Fibroblast of lung (primary cell): ENCODE data around the gene ZNF423. TPM values are rescaled to one million over a fixed set of nuclear protein-coding genes. Genes with fewer than 3 reads are reported as not detected.
A peak's percentile ranks its signal among the peaks of the same experiment; 100 is the strongest.
"Not testable (repeated sequence)": the region's sequence is repeated elsewhere in the genome, so short reads cannot be mapped to it uniquely, and the experiment has no call there.

ENCODE experiments used
- DNase-seq, 2 donors: peaks; one replicate each; pipeline versions ENCODE4 v3.0.0 to v3.0.0-alpha.2; 2010; ENCODE audit warnings: low read depth in 2 of 2
- H2AFZ ChIP-seq: 2 replicates; pipeline ENCODE4 v1.5.1; 2012; ENCODE audit warnings: low read length, control low read depth, inconsistent platforms
- H3K27ac ChIP-seq: 2 replicates; pipeline ENCODE4 v1.5.1; 2011; ENCODE audit warnings: low read length, control low read depth; ENCODE audit not compliant: insufficient read depth
- H3K27me3 ChIP-seq: 2 replicates; pipeline ENCODE4 v1.5.1; 2011; ENCODE audit warnings: mild to moderate bottlenecking, low read length; ENCODE audit not compliant: control insufficient read depth, insufficient read depth
- H3K36me3 ChIP-seq: 2 replicates; pipeline ENCODE4 v1.5.1; 2011; ENCODE audit warnings: low read length; ENCODE audit not compliant: control insufficient read depth, insufficient read depth
- H3K4me1 ChIP-seq: 2 replicates; pipeline ENCODE4 v1.5.1; 2011; ENCODE audit warnings: low read length; ENCODE audit not compliant: control insufficient read depth, insufficient read depth; ENCODE audit errors: extremely low read depth
- H3K4me2 ChIP-seq: 2 replicates; pipeline ENCODE4 v1.5.1; 2011; ENCODE audit warnings: low read length, control low read depth; ENCODE audit not compliant: insufficient read depth; ENCODE audit errors: extremely low read depth
- H3K4me3 ChIP-seq, 4 experiments: fragments of 200-600 bp in 1 of 4; sonication (generic) in 1 of 4; replicated peaks in 1 of 4; 2 replicates each; pipeline ENCODE4 v1.5.1; 2011 to 2016; ENCODE audit warnings: low read length in 4 of 4, low read depth in 3 of 4, mild to moderate bottlenecking in 3 of 4, control low read depth in 2 of 4, inconsistent platforms in 1 of 4, mixed read lengths in 1 of 4; ENCODE audit not compliant: insufficient read depth in 1 of 4; ENCODE audit errors: control extremely low read depth in 1 of 4
- H3K79me2 ChIP-seq: 2 replicates; pipeline ENCODE4 v1.5.1; 2012; ENCODE audit warnings: mild to moderate bottlenecking, low read length, inconsistent platforms; ENCODE audit not compliant: control insufficient read depth, insufficient read depth
- H3K9ac ChIP-seq: 2 replicates; pipeline ENCODE4 v1.5.1; 2011; ENCODE audit warnings: mild to moderate bottlenecking, low read length, control low read depth; ENCODE audit not compliant: insufficient read depth
- H3K9me3 ChIP-seq: 2 replicates; pipeline ENCODE4 v1.5.1; 2012; ENCODE audit warnings: low read depth, low read length; ENCODE audit not compliant: control insufficient read depth, insufficient read depth
- H4K20me1 ChIP-seq: 2 replicates; pipeline ENCODE4 v1.5.1; 2011; ENCODE audit warnings: low read length; ENCODE audit not compliant: control insufficient read depth, insufficient read depth; ENCODE audit errors: extremely low read depth
- EZH2 ChIP-seq: IDR thresholded peaks from 2 replicates; pipeline ENCODE4 v1.5.1; 2012; ENCODE audit warnings: low read length, control low read depth, mild to moderate bottlenecking; ENCODE audit errors: missing control alignments
- polyA plus RNA-seq, 2 donors: library from polyadenylated mRNA; depleted of rRNA in 1 of 2; stranded (reverse) in 1 of 2; unstranded in 1 of 2; fragments of >200 nt; gene quantifications; 2 replicates each; pipeline ENCODE4 v1.2.1, GENCODE V29; 2011 to 2012; ENCODE audit warnings: missing spikeins in 1 of 2
- total RNA-seq: library from RNA; depleted of rRNA; stranded (reverse); fragments of >200 nt; gene quantifications from 2 replicates; pipeline ENCODE4 v1.2.1, GENCODE V29; 2014
- TF ChIP-seq, protein P1 (sequence below), 2 donors: IDR thresholded peaks in 1 of 2; conservative IDR thresholded peaks in 1 of 2; 1 replicate in 1 of 2; 2 replicates in 1 of 2; pipeline ENCODE4 v1.5.1; 2011 to 2012; ENCODE audit warnings: low read length in 2 of 2, control low read depth in 1 of 2, inconsistent platforms in 1 of 2, low read depth in 1 of 2, mild to moderate bottlenecking in 1 of 2

The ZNF423 gene
- total and polyA plus RNA-seq, 2 donors (not counting 1 experiment from before 2014, with no cell fraction given), result 0.07 to 0.17 TPM

DNA sequence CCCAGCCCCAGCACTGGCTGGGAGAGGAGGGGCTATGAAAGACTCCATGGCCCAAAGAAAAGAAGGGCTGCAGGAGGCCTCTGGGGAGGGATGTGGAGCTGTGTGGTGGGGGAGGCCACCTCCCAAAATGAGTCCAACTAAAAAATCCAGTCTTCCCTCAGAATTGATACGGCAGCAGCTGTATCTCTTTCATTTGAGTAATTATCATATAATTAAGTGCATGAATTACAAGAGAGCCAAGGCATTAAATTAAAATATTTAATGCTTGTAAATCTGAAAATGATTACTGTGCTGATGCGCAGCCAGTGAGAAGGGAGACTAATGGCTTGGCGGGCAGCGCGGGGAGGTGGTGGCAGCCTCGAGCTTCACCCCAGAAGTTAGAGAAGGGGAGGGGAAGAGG, 289.5 kb downstream of the ZNF423 start:
- TF ChIP-seq EZH2, result no peak
- TF ChIP-seq, protein P1, sequence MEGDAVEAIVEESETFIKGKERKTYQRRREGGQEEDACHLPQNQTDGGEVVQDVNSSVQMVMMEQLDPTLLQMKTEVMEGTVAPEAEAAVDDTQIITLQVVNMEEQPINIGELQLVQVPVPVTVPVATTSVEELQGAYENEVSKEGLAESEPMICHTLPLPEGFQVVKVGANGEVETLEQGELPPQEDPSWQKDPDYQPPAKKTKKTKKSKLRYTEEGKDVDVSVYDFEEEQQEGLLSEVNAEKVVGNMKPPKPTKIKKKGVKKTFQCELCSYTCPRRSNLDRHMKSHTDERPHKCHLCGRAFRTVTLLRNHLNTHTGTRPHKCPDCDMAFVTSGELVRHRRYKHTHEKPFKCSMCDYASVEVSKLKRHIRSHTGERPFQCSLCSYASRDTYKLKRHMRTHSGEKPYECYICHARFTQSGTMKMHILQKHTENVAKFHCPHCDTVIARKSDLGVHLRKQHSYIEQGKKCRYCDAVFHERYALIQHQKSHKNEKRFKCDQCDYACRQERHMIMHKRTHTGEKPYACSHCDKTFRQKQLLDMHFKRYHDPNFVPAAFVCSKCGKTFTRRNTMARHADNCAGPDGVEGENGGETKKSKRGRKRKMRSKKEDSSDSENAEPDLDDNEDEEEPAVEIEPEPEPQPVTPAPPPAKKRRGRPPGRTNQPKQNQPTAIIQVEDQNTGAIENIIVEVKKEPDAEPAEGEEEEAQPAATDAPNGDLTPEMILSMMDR (conservative IDR thresholded peaks at IDR 0.05 in 1 of 2, IDR thresholded peaks at IDR 0.05 in 1 of 2; ENCODE audit: low read depth in 1 of 2, low read length in 2 of 2), result no peak
- H3K36me3 ChIP-seq, result no peaks in the 10 kb centered on the region

DNA sequence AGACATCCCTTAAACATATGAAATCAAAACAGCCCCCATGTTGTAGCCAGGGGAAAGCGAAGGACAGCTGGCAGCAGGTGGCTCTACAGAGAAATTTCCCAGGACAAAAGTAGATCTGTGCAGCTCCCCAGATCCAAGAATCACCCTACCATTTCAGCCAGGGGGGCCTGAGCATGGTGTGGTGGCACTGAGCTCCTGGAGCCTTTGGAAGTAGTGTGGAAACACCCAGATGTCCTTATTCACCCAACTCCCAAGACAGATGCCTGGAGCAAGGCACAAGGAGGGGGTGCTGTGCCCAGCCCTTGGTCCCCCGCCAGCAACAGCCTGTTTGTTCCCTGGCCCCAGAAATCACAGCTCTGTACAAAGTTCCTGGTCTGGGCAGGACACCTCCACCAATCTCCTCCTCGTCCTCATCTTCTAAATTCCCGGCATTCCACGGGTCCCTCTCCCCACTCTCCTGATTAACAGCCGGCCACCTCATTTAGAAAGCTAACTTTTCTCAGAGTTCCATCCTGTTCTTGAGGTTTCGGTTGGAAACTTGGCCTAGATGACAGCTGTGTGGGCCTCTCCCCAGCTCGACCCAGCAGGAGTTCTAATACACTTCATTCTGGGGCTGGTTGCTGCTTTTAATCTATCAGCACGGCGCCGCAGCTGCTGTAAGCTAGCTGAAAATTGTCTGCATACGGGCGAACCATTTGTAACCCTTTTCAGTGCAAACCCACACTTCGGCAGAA, 291.2 kb downstream of the ZNF423 start:
- H4K20me1 ChIP-seq, result no peaks in the 10 kb centered on the region
- DNase-seq, result peak in 1 of 2 donors; percentile 12
- H3K4me3 ChIP-seq, result no peak overlapping the region
- no peak overlapping the region for H2AFZ ChIP-seq
- no peaks in the 10 kb centered on the region for H3K79me2 ChIP-seq
- no peak overlapping the region for H3K4me2 ChIP-seq
- no peak overlapping the region for H3K27ac ChIP-seq
- H3K4me1 ChIP-seq, result no peaks in the 10 kb centered on the region
- TF ChIP-seq, protein P1 (conservative IDR thresholded peaks at IDR 0.05 in 1 of 2, IDR thresholded peaks at IDR 0.05 in 1 of 2; ENCODE audit: low read depth in 1 of 2, low read length in 2 of 2), result no peak
- no peaks in the 10 kb centered on the region for H3K27me3 ChIP-seq
- no peaks in the 10 kb centered on the region for H3K9me3 ChIP-seq
- H3K9ac ChIP-seq, result no peak overlapping the region
- H3K36me3 ChIP-seq, result no peaks in the 10 kb centered on the region

More for the DNA sequence above, 289.5 kb downstream of the ZNF423 start:
- Histone ChIP-seq H3K4me2 (no peak overlapping the region), H3K27me3 (no peaks in the 10 kb centered on the region), H3K9me3 (no peaks in the 10 kb centered on the region), H3K4me3 (no peak overlapping the region), H3K27ac (no peak overlapping the region), H3K9ac (no peak overlapping the region), H4K20me1 (no peaks in the 10 kb centered on the region), H3K79me2 (no peaks in the 10 kb centered on the region), H2AFZ (no peak overlapping the region), H3K4me1 (no peaks in the 10 kb centered on the region)
- no peak for DNase-seq

DNA sequence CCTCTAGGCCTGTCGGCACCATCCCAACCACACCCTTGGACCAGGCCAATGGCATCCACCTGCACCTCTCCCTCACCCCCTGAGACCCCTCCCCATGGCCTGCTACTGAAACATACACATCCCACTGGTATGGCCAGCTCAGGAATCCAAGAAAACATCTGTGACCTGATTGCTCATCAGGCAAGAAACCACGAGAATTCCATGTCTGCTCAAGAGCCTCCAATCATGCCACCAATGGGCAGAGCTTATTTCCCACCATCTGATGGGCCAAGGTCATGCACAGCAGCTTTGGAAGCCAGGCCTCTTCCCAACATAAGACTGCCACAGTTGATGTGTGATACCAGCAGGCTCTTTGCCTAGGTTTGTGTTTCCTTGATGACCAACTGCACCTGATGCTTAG, 292.2 kb downstream of the ZNF423 start:
- Histone ChIP-seq H3K9me3 (no peaks in the 10 kb centered on the region), H3K9ac (no peak overlapping the region), H3K27ac (no peak overlapping the region), H2AFZ (no peak overlapping the region), H3K4me1 (no peaks in the 10 kb centered on the region), H4K20me1 (no peaks in the 10 kb centered on the region), H3K4me3 (no peak overlapping the region), H3K27me3 (no peaks in the 10 kb centered on the region), H3K4me2 (no peak overlapping the region), H3K79me2 (no peaks in the 10 kb centered on the region), H3K36me3 (no peaks in the 10 kb centered on the region)
- TF ChIP-seq, protein P1 (conservative IDR thresholded peaks at IDR 0.05 in 1 of 2, IDR thresholded peaks at IDR 0.05 in 1 of 2; ENCODE audit: low read depth in 1 of 2, low read length in 2 of 2), result no peak
- no peak for TF ChIP-seq EZH2
- DNase-seq, result peak in 1 of 2 donors; percentile 57

DNA sequence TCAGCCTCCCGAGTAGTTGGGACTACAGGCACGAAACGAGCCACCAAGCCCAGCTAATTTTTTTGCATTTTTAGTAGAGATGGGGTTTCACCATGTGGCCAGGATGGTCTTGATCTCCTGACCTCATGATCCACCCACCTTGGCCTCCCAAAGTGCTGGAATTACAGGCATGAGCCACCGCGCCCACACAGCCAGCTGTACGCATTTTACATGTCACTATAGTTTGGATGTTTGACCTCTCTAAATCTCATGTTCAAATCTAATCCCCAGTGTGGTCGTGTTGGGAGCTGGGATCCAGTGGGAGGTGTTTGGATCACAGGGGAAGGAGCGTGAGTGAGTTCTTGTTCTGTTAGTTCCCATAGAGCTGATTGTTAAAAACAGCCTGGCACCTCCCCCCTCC, 293.0 kb downstream of the ZNF423 start:
- not testable (repeated sequence) for H2AFZ ChIP-seq, DNase-seq, H3K4me1 ChIP-seq, H3K27ac ChIP-seq, H3K9ac ChIP-seq, H3K79me2 ChIP-seq, H3K4me2 ChIP-seq, H4K20me1 ChIP-seq, H3K9me3 ChIP-seq, H3K27me3 ChIP-seq, H3K36me3 ChIP-seq, H3K4me3 ChIP-seq
